GM19468 (cell line): ENCODE results near the gene DNMT3A.

ENCODE experiments used
- ATAC-seq: cut with Tn5 transposase; IDR thresholded peaks from one replicate; pipeline ENCODE4 v1.9.1; 2021; ENCODE audit warnings: mild to moderate bottlenecking, moderate library complexity, moderate number of reproducible peaks; ENCODE audit not compliant: unreplicated experiment; ENCODE audit errors: extremely low read depth

The DNMT3A gene

DNA sequence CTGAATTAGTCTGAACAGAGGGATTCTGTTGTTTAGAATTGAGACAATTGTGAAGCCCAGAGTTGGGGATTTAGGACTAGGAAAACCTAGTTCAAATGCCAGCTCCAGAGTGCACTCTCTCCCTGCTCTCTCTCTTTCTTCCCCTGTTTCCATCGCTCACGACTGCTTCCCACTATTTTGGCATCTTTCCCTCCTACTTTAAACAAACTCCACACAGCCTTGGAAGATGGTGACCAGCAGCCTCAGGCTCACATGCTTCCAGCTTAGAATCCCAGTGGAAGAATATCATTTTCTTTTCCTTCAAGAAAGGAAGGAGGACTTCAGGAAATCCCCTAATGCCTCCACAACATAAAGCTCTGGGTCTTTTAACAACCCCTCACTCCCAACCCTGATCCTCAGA, 6.1 kb upstream of the DNMT3A start:
- no peak for ATAC-seq

- ATAC-seq, result no peak
Measured at GRCh38 chr2:25347205-25347815, 5.6 kb upstream of the DNMT3A start.

- ATAC-seq, result no peak
Measured at GRCh38 chr2:25343187-25343825, 1.6 kb upstream of the DNMT3A start.

GRCh38 chr2:25342372-25343186, 854 bp upstream of the DNMT3A start:
- peak; percentile 79 for ATAC-seq

GRCh38 chr2:25341011-25341727, 556 bp downstream of the DNMT3A start:
- no peak for ATAC-seq

- no peak for ATAC-seq
Measured at GRCh38 chr2:25340181-25340921, 1.4 kb downstream of the DNMT3A start.

DNA sequence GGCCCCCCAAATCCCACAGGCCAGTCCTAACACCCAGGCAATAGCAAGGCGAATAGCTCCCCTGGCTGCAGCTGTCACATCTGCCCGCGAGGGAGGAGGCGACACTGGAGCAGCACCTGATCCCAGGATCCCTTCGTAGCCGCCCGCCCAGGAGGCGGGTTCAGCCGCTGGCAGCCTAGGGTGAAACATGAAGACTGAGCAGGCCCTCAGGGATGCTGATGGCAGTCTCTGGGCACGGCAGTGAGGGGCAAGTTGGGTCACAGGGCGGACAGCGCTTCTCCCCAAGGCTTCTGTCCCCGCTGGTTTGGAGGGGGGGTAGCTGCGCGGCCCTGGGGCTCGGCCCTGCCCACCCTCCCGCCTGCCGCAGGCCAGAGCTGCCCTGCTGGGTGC, 1.9 kb downstream of the DNMT3A start:
- no peak for ATAC-seq

- ATAC-seq, result no peak
Measured at GRCh38 chr2:25339211-25339674, 2.5 kb downstream of the DNMT3A start.

DNA sequence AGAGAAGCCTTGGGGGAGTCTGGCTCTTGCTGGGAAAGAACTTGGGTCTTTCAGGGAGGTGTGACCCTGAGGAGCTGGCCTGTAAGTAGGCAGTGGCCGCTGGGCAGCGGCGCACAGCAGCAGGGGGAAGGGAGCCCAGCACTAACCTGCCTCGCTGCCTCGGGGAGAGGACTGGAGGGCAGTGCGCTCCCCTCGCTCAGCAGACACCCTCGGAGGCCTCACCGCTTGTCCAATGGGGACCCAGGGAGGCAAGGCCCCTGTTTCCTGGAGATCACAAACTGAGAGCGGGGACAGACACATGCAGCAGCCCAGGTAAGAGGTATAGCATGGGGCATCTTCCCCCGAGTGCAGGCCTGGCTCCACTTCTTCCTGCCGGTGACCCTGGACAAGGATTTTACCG, 3.3 kb downstream of the DNMT3A start:
- ATAC-seq, result no peak

DNA sequence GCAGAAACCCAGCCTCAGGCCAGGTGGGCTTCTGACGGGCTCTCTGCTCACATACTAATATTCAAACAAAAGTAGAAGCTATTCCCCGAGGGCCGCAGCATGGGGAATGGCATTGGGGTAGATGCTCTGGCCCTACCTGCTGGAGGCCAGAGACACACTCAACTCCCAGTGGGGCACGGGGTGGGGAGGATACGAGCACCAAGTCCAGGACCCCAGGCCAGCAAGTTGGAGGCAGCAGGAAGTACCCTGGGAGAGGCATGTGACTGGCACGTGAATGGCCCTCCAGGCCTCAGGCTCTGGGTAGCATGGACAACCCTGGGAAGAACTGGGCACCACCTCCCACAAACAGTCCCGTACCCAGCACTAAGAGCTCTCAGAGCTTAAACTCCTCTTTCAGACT, 3.8 kb downstream of the DNMT3A start:
- ATAC-seq, result no peak

DNA sequence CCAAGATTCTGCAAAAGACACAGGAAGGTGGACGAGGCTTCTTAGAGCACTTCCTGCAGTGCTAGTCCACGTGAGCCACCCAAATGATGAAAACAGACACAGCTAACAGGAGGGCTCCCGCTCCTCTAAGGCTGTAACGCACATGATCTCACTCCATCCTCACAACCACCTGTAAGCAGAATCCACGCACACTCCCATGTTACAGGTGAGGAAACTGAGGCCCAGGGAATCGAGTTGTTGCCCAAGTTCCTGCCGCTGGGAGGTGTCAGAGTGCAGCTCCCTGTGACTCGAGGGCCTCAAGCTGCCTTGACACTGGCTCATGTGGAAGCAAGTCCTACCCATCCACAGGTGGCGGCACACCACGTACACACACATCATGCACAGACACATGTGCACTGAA, 4.4 kb downstream of the DNMT3A start:
- ATAC-seq, result no peak

DNA sequence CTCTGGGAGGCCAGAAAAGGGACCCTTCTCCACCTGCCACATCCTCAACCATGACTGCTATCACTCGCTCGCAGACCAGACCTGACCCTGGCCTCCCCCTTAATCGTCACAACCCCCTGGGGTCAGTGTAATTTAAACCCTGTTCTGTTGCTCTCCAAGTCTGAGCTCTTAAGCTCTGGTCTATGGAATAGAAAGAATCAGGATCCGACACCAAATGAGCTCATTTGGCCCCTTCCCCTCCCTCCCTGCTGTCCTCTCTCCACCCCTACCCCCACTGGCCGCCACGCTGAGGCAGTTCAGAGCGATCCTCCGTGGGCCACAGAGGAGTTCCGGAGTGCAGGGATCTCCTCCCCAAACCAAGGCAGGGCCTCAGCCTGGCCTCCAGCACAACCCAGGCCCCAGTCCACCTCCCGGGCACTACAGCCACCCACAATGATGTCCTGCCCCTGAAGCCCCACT, 5.3 kb downstream of the DNMT3A start:
- no peak for ATAC-seq

- ATAC-seq, result no peak
Measured at GRCh38 chr2:25335971-25336370, 5.8 kb downstream of the DNMT3A start.

DNA sequence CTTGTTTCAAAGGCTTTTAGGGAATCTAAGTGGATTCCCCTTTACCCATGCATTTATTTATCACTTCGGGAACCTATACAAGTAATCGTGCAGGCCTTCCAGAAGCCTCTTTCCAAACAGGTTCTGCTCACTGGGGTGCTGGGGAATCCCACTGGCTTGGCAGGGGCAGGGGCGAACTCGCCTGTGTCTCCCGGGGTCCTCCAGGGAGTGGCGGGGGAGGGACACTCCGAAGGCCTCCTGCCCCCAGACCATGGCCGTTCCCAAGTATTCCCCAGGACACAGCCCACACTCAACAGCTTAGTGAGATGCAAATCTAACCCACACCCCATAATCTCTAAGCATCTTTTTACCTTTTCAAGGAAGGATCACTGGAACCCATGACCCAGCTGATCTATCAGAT, 6.5 kb downstream of the DNMT3A start:
- no peak for ATAC-seq

DNA sequence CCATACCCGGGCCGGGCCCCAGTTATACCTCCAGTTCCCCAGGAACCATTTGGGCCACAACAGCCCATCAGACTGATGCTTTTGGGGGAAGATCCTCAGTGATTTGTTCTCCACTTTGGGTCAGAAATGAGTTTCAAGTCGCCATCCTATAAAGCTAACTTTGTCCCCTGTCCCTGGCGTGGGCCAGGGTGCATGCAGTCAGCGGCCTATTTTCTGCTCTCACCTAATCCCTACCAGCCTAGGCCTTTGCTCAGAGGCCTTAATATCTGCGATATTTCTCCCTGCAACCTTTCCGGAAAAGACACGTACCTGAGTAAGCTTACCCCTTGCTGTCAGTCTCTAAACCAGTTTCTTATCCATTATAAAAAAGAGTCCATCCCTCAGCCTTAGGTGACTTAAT, 7.2 kb downstream of the DNMT3A start:
- ATAC-seq, result no peak

DNA sequence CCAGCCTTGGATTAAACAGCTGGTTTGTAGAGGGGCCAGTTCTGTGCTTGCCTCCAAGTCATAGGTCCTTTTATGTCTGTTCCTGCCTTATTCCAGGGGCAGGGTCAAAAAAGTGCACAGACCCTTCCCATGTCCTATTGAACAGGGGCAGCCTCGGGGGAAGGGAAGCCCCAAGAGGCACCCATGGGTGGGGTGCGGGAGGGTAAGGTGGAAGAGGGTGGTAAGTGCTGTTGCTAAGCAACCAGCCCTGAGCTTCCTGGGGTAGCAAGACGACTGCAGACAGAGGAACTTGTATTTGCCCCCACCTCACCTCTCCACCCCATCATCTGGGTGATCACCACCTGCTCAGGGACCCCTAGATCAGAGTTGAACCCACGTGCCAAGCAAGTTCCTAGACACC, 7.7 kb downstream of the DNMT3A start:
- no peak for ATAC-seq

DNA sequence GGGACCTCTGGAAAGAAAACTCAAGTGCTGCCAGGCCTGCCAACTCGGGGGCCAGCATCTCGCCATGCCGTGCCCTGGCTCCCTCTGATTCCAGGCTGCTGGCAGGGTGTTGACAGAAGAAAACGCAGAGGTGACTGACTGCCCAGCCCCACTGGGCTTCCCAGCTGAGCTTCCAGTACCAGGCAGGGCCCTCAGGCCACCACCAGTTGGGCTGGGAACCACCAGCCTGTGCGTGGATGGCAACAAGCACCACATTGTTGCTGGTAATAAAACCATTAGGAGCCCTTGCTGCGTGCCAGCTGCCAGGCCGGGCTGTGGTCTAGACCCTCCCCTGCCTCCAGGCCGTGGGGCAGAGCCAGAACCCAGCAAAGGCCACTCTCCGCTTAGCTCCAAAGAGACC, 9.2 kb downstream of the DNMT3A start:
- no peak for ATAC-seq

DNA sequence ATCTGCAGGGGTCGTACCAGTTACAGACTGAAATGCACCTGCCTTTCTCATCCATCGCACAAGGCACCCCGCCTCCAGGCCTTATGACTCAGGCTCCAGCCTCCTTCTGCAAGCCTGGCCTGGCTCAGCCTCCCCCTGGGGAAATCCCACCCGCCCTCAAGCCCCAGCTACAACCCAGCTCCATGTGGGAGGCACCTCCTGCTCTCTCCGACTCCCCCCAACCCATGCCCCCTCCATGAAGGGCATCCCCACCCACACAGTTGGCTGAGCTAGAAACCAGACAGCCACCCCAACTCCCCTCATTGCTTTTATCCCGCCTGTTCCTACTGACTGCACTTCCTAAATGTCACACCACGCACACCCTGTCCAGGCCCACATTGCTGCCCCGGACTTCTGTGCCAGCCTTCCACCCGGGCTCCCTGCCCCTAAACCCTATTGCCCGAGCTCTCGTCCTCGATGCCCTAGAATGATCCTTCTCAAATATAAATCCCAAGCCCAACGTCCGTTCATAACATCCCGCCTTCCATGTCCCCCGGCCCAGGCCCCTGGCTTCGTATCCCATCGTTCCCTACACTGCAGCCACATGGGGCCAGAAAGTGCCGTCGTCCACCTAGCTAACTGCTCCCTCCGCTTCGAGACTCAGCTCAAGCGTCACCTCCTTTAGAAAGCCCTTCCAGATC, 9.9 kb downstream of the DNMT3A start:
- ATAC-seq, result no peak

DNA sequence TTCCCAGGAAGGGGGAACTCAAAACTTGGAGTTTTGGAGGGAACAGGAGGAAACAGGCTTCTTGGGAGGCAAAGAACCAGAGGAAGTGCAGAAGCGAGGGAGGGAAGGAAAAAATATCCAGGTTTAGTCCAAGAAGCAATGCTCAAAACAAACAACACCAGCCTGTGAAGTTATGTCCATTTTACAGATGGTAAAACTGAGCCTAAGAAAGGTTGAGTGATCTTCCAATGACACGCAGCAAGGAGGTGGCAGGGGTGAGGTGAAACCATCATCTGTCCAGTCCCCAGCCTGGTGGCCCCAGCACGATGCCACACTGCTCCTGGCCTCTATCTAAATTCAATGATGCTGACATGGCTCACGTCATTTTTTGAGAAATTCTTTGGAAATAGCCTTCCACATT, 10.8 kb downstream of the DNMT3A start:
- no peak for ATAC-seq
